Mesenchymal stem cell (in vitro differentiated cells and primary cell): Measurements from ENCODE around the gene KIR2DL4.
A peak's percentile ranks its signal among the peaks of the same experiment; 100 is the strongest.

Experiments
- DNase-seq: peaks from one replicate; pipeline ENCODE4 v3.0.0-alpha.2; 2013
- H2AFZ ChIP-seq: one replicate; pipeline ENCODE4 v1.6.1; 2013; ENCODE audit warnings: low read depth, mild to moderate bottlenecking, control low read depth, inconsistent platforms, low read length, moderate library complexity
- H2AK5ac ChIP-seq: 2 replicates; pipeline ENCODE4 v1.6.1; 2013; ENCODE audit warnings: low read length, moderate library complexity, mild to moderate bottlenecking, inconsistent platforms; ENCODE audit not compliant: severe bottlenecking
- H2BK120ac ChIP-seq: one replicate; pipeline ENCODE4 v1.6.1; 2013; ENCODE audit warnings: low read depth, mild to moderate bottlenecking, inconsistent platforms, low read length, moderate library complexity
- H2BK12ac ChIP-seq, 2 experiments: one replicate each; pipeline ENCODE4 v1.6.1; 2013; ENCODE audit warnings: inconsistent platforms in 2 of 2, low read length in 2 of 2, mild to moderate bottlenecking in 2 of 2, moderate library complexity in 2 of 2, control low read depth in 1 of 2
- H2BK15ac ChIP-seq: one replicate; pipeline ENCODE4 v1.6.1; 2013; ENCODE audit warnings: mild to moderate bottlenecking, low read depth, inconsistent platforms; ENCODE audit not compliant: poor library complexity, severe bottlenecking
- H2BK5ac ChIP-seq: 2 replicates; pipeline ENCODE4 v1.6.1; 2013; ENCODE audit warnings: low read depth, mild to moderate bottlenecking, low read length, control low read depth, inconsistent platforms; ENCODE audit not compliant: poor library complexity, severe bottlenecking
- H3K14ac ChIP-seq, 2 experiments: one replicate each; pipeline ENCODE4 v1.6.1; 2013; ENCODE audit warnings: inconsistent platforms in 2 of 2, low read length in 2 of 2, control low read depth in 1 of 2, mild to moderate bottlenecking in 1 of 2, moderate library complexity in 1 of 2
- H3K18ac ChIP-seq, 2 experiments: one replicate each; pipeline ENCODE4 v1.6.1; 2013; ENCODE audit warnings: inconsistent platforms in 2 of 2, low read length in 2 of 2, control low read depth in 1 of 2, low read depth in 1 of 2, mild to moderate bottlenecking in 1 of 2
- H3K23ac ChIP-seq, 2 experiments: one replicate each; pipeline ENCODE4 v1.6.1; 2013; ENCODE audit warnings: inconsistent platforms in 2 of 2, low read length in 2 of 2, mild to moderate bottlenecking in 2 of 2, moderate library complexity in 2 of 2, control low read depth in 1 of 2
- H3K27ac ChIP-seq: 2 replicates; pipeline ENCODE4 v1.5.1; 2013; ENCODE audit warnings: mild to moderate bottlenecking, moderate library complexity, low read length, control low read depth, inconsistent platforms; ENCODE audit not compliant: poor library complexity, severe bottlenecking
- H3K27me3 ChIP-seq, 2 experiments: 2 replicates each; pipeline versions ENCODE4 v1.6.1 to v1.7.0; 2013; ENCODE audit warnings: low read length in 2 of 2, mild to moderate bottlenecking in 2 of 2, moderate library complexity in 2 of 2, control low read depth in 1 of 2, inconsistent platforms in 1 of 2; ENCODE audit not compliant: control insufficient read depth in 1 of 2, insufficient read depth in 1 of 2
- H3K36me3 ChIP-seq, 2 experiments: 2 replicates each; pipeline versions ENCODE4 v1.6.1 to v1.7.0; 2013; ENCODE audit warnings: low read length in 2 of 2, control low read depth in 1 of 2, inconsistent platforms in 1 of 2, low read depth in 1 of 2, mild to moderate bottlenecking in 1 of 2; ENCODE audit not compliant: insufficient read depth in 2 of 2, control insufficient read depth in 1 of 2
- H3K4ac ChIP-seq, 2 experiments: one replicate each; pipeline ENCODE4 v1.6.1; 2013; ENCODE audit warnings: inconsistent platforms in 2 of 2, low read length in 2 of 2, mild to moderate bottlenecking in 2 of 2, moderate library complexity in 2 of 2, control low read depth in 1 of 2, low read depth in 1 of 2
- H3K4me1 ChIP-seq: 2 replicates; pipeline ENCODE4 v1.6.1; 2013; ENCODE audit warnings: low read depth, low read length, control low read depth; ENCODE audit not compliant: control insufficient read depth, insufficient read depth
- H3K4me2 ChIP-seq: 2 replicates; pipeline ENCODE4 v1.6.1; 2013; ENCODE audit warnings: low read length, mild to moderate bottlenecking, inconsistent platforms; ENCODE audit not compliant: poor library complexity, severe bottlenecking
- H3K4me3 ChIP-seq, 2 experiments: 2 replicates each; pipeline versions ENCODE4 v1.5.1 to v1.7.0; 2013; ENCODE audit warnings: low read length in 2 of 2, mild to moderate bottlenecking in 2 of 2, control low read depth in 1 of 2, low read depth in 1 of 2; ENCODE audit not compliant: insufficient read depth in 1 of 2
- H3K79me1 ChIP-seq: replicated peaks from 2 replicates; pipeline ENCODE4 v1.6.1; 2013; ENCODE audit warnings: mild to moderate bottlenecking, control low read depth, low read length, inconsistent platforms; ENCODE audit not compliant: poor library complexity, severe bottlenecking
- H3K9ac ChIP-seq: 2 replicates; pipeline ENCODE4 v1.7.0; 2013; ENCODE audit warnings: mild to moderate bottlenecking, low read length, moderate library complexity
- H3K9me3 ChIP-seq: 2 replicates; pipeline ENCODE4 v1.7.0; 2013; ENCODE audit warnings: mild to moderate bottlenecking, low read length; ENCODE audit not compliant: control insufficient read depth
- H4K8ac ChIP-seq: one replicate; pipeline ENCODE4 v1.6.1; 2013; ENCODE audit warnings: inconsistent platforms, mild to moderate bottlenecking, low read length, moderate library complexity
- H4K91ac ChIP-seq: one replicate; pipeline ENCODE4 v1.6.1; 2013; ENCODE audit warnings: mild to moderate bottlenecking, low read length, inconsistent platforms
- WGBS: methylation state at CpG from one replicate; pipeline ENCODE4 v1.1.7; 2013; ENCODE audit warnings: mixed read lengths; 5-methylcytosine and 5-hydroxymethylcytosine counted together

The KIR2DL4 gene

GRCh38 chr19:54790711-54791110 lies 12.7 kb upstream of the KIR2DL4 start:
- Histone ChIP-seq H3K4ac (no peak overlapping the region), H3K36me3 (no peaks in the 10 kb centered on the region), H3K9me3 (no peaks in the 10 kb centered on the region), H2BK120ac (no peak overlapping the region), H3K27ac (no peak overlapping the region), H3K23ac (no peak overlapping the region), H3K4me3 (no peak overlapping the region), H3K4me1 (no peaks in the 10 kb centered on the region), H3K18ac (no peak overlapping the region), H3K79me1 (no peaks in the 10 kb centered on the region), H2BK5ac (no peak overlapping the region), H3K4me2 (no peak overlapping the region), H3K9ac (no peak overlapping the region), H4K8ac (no peak overlapping the region), H4K91ac (no peak overlapping the region), H2AFZ (no peak overlapping the region), H3K27me3 (no peaks in the 10 kb centered on the region), H2BK12ac (no peak overlapping the region), H2AK5ac (no peak overlapping the region), H3K14ac (no peak overlapping the region), H2BK15ac (no peak overlapping the region)
- DNase-seq: no peak
- WGBS: 40% methylated on average over 5 of the region's 5 CpGs

- Histone ChIP-seq H3K4me2 (no peak overlapping the region), H4K91ac (no peak overlapping the region), H2BK15ac (no peak overlapping the region), H3K79me1 (no peaks in the 10 kb centered on the region), H2BK120ac (no peak overlapping the region), H2AFZ (no peak overlapping the region), H3K27me3 (no peaks in the 10 kb centered on the region), H3K14ac (no peak overlapping the region), H3K36me3 (no peaks in the 10 kb centered on the region), H3K23ac (no peak overlapping the region), H4K8ac (no peak overlapping the region), H3K18ac (no peak overlapping the region), H2BK5ac (no peak overlapping the region), H3K4me3 (no peak overlapping the region), H2AK5ac (no peak overlapping the region), H3K4ac (no peak overlapping the region), H3K27ac (no peak overlapping the region), H3K4me1 (no peaks in the 10 kb centered on the region), H3K9me3 (no peaks in the 10 kb centered on the region), H2BK12ac (no peak overlapping the region), H3K9ac (no peak overlapping the region)
- WGBS: 84% methylated on average over 6 of the region's 6 CpGs
- no peak for DNase-seq
Measured at GRCh38 chr19:54791476-54791875, 11.9 kb upstream of the KIR2DL4 start.

GRCh38 chr19:54792814-54793213 lies 10.6 kb upstream of the KIR2DL4 start:
- Histone ChIP-seq H2BK15ac (no peak overlapping the region), H2AK5ac (no peak overlapping the region), H3K9me3 (peaks cover 5% of the 10 kb centered on the region), H4K8ac (no peak overlapping the region), H2BK12ac (no peak overlapping the region), H3K4ac (no peak overlapping the region), H3K4me3 (peak overlapping the region in 1 of 2 experiments; percentile 49), H3K79me1 (no peaks in the 10 kb centered on the region), H2BK120ac (no peak overlapping the region), H2AFZ (no peak overlapping the region), H2BK5ac (no peak overlapping the region), H3K27me3 (no peaks in the 10 kb centered on the region), H3K4me2 (no peak overlapping the region), H3K23ac (no peak overlapping the region), H4K91ac (no peak overlapping the region), H3K27ac (no peak overlapping the region), H3K9ac (peak overlapping the region; percentile 67), H3K36me3 (no peaks in the 10 kb centered on the region), H3K18ac (no peak overlapping the region), H3K4me1 (no peaks in the 10 kb centered on the region), H3K14ac (no peak overlapping the region)
- no peak for DNase-seq
- 85% methylated on average over 8 of the region's 8 CpGs for WGBS

- no peak overlapping the region for H4K8ac ChIP-seq
- 58% methylated on average over 1 of the region's 1 CpG for WGBS
- no peak overlapping the region for H3K4me3 ChIP-seq
- no peak overlapping the region for H3K4me2 ChIP-seq
- H3K14ac ChIP-seq: no peak overlapping the region
- H2BK15ac ChIP-seq: no peak overlapping the region
- no peak overlapping the region for H3K4ac ChIP-seq
- no peak overlapping the region for H3K23ac ChIP-seq
- H2AFZ ChIP-seq: no peak overlapping the region
- no peak overlapping the region for H2AK5ac ChIP-seq
- no peak overlapping the region for H2BK12ac ChIP-seq
- H3K27ac ChIP-seq: no peak overlapping the region
- no peak overlapping the region for H2BK5ac ChIP-seq
- H3K9ac ChIP-seq: no peak overlapping the region
- H3K18ac ChIP-seq: no peak overlapping the region
- H3K4me1 ChIP-seq: no peaks in the 10 kb centered on the region
- H3K36me3 ChIP-seq: no peaks in the 10 kb centered on the region
- no peak for DNase-seq
- H3K79me1 ChIP-seq: no peaks in the 10 kb centered on the region
- no peak overlapping the region for H4K91ac ChIP-seq
- no peak overlapping the region for H2BK120ac ChIP-seq
- peaks cover 5% of the 10 kb centered on the region for H3K9me3 ChIP-seq
- H3K27me3 ChIP-seq: no peaks in the 10 kb centered on the region
Measured at GRCh38 chr19:54795758-54796157, 7.7 kb upstream of the KIR2DL4 start.
